ENCODE data around the gene PTPRM.
A peak's percentile ranks its signal among the peaks of the same experiment; 100 is the strongest.

PTPRM gene

GRCh38 chr18:7630731-7631442, 63.8 kb downstream of the PTPRM start:
- DNase-seq: no peak

DNA sequence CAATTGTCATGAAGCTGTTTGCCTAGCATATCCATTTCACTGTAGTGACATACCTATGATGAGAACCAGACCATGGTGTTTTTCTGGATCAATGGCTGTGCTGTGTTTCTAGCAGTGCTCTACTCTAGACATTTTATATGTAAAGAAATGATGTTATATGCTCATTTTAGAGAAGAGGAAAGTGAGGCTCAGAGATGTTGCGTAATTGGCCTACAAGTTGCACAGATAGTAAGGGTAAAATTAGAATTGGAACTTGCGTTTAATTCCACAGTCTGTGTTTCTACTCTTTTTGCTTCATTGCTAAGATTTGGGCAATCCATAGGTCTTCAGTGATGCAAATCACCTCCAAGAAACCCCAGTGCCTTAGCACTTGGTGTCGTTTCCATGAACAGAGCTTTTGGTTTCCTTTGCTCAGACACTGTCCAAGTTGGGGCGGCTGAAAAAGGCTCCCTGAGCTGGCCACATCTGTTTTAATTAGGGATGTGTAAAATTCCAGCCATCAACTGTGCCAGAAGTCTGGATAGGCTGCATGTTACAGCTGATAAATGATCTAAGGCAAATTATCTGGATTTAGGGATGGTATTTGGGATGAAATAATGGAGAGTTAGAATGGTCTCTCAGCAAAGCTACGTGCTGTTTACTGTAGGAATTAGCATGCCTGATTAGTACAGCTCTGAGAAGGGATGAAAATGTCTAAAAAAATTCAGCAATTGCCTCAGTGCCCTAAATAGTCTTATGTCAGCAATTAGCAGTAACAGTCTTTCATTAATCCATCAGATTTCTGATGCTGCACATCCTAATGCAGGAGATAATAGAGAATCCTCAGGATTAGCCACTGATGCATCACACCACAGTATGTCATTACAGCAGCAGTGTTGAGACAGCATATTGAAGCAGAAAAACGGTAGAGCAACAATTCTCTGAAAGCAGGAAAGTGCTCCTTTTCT, 65.3 kb downstream of the PTPRM start:
- DNase-seq: no peak

DNA sequence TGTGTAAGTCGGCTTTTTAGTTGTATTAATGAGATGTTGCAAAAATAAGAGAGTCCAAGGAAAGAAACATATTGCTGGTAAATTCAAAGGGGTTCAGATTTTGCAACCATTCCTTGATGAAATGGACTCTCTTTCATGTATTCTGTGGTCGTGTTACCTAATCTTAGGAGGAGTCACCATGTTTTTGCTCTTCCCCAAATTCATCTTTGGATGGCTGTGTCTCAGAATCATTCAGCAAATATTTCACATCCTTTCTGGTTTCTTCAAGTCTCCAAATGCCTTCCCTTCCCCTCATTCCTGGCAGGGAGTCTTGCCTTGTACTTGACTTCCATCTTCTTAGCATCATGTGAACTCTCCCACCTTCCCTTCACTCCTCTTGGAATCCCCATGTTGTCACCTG, 66.1 kb downstream of the PTPRM start:
- DNase-seq: no peak

- DNase-seq: no peak
These were observed 68.8 kb downstream of the PTPRM start for GRCh38 chr18:7635948-7636347.

GRCh38 chr18:7637269-7637668, 70.2 kb downstream of the PTPRM start:
- DNase-seq: peak; percentile 53

- no peak for DNase-seq
These were observed 71.2 kb downstream of the PTPRM start for GRCh38 chr18:7638321-7638720.

DNA sequence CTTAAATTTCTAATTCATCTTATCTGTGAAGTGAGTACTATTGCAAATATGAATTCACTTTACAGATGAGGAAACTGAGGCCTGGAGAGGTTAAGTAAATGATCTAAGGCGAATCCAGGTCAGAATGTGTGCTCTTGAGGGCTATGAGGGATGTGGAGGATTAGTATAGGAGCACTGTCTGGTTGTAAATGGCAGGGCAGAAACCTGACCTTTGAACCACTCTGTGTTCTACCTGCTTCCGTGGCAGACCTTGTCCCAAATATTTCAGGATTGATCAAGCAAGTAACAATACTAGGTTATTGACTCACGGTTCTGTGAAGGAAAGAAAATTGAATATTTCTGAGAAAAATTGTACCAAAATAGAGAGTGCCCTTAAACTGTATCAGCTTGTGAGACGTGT, 74.7 kb downstream of the PTPRM start:
- no peak for DNase-seq

GRCh38 chr18:7642331-7642890, 75.3 kb downstream of the PTPRM start:
- no peak for DNase-seq

DNA sequence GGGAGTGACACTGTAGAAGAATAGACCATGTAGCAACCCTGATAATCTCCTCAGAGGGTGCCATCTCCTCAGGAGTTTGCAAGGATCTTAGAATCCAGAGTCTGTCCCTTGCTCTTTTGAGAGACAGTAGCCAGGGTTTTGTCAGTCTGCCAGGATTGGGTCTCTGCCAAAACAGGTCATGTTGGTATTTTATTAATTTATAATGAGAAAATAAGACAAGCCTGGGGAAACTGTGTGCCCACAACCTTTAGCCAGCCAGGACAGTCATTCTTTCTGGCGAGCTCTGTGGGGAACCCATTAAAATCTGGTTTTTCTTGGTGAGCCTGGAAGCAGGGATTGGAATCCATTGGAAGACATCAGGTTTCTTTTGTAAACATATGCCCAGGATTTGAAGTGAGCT, 78.6 kb downstream of the PTPRM start:
- no peak for DNase-seq

DNA sequence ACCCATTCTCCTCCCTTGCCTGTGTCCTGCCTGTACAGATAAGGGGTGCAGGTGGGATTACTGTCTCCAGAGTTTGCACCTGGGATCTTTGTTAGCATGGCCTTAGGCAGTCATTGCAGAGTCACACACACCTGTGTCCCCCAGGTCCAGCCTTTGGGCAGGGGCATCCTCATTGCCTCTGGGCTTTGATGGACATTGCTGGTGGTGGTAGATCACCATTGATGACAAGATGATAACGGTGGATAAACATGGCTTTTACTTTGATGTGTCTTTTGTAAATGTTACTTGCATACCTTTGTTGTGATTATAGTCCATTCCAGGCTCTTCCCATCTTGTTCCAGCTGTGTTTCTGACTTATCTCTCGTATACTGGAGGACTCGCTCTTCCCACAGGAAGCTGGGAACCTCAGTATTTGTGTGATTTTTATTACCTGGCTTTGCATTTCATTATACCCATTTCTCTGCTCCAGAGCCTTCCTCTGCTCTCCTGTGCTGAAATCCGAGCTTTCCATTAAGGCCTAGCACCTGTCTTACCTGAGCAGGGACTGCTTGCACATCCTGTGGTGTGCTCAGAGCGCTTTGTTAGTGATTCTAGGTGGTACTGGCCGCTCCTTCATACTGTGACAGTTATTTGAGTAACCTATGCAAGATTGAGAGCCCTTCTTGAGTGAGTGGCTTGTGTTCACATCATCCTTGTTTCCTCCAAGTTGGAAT, 79.2 kb downstream of the PTPRM start:
- no peak for DNase-seq

DNA sequence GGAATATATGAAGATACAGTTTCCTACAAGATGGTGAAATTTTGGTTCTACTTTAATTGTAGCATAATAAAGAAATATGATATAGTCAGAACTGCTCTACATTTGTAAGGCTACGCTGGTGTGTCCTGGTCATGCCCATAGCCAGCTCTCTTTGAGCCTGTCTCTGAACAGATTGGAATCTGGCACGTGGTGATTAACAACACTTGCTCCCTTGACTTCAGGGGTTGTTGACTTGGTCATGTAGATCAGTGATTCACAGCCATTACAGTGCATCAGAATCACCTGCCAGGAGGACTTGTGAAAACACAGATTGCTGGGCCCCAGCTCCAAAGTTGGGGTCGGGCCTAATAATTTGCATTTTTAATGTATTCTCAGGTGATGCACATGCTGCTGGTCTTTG, 80.4 kb downstream of the PTPRM start:
- no peak for DNase-seq

GRCh38 chr18:7657050-7657449, 89.9 kb downstream of the PTPRM start:
- DNase-seq: no peak

DNA sequence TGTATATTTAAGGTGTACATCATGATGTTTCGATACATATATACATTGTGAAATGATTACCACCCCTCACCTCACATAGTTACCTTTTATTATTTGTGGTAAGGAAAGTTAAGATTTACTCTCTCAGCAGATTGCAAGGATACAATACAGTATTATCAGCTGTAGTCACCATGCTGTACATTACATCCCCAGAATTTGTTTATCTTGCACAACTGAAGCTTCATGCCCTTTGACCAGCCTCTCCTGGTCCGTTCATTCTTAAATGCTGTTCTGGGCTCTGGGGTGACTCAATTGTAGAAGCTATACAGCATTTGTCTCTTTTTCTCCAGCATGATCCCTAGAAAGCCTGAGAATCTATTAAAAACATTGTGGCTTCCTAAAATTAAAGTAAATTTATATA, 90.8 kb downstream of the PTPRM start:
- no peak for DNase-seq

DNA sequence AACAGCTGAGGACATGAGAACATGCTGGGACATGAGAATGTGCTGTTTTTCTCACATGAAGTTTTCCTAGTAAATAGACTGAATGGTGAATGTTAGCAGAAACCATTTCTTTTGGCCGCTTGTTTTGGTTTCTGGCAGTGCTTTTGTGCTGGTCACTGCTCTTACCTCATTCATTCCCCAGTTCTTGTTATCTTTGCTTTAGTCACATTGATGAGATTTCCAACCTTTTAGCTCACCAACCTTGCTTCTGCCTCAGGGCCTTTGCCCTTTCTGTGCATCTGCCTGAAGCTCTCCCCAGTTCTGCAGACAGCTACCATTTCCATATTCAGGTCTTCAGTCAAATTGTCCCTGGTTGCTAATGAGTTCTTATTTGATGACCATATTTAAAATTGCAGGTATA, 91.6 kb downstream of the PTPRM start:
- DNase-seq: peak; percentile 4

GRCh38 chr18:7661207-7661606, 94.1 kb downstream of the PTPRM start:
- DNase-seq: no peak

GRCh38 chr18:7662866-7663265, 95.8 kb downstream of the PTPRM start:
- DNase-seq: no peak

GRCh38 chr18:7663366-7664312, 96.5 kb downstream of the PTPRM start:
- DNase-seq: no peak

DNA sequence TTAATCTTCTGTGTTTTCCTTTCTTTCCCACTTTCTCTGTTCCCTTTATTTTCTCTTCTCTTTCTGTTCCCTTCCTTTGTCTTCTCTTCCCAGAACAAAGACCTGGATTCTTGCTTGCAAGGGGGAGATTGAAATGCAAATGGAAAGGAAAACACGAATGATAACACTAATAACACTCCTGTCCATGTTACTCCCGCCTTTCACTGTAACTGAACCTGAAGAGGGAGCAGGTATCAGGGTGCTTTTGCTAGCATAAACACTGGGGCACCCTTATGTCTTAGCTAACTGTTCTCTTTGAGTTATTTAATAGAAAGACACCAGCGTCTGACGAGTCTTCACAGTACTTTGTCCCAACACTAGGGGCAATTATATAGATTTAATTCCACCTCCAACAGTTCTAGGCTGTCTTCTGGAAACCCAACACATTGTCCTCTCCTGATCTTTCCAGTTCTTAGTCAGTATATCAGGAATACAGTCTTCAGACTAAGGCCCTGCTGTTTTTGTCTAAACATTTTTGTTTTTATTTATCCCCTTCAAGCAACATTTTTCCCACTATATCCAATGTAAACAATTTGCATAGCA, 99.2 kb downstream of the PTPRM start:
- no peak for DNase-seq

DNA sequence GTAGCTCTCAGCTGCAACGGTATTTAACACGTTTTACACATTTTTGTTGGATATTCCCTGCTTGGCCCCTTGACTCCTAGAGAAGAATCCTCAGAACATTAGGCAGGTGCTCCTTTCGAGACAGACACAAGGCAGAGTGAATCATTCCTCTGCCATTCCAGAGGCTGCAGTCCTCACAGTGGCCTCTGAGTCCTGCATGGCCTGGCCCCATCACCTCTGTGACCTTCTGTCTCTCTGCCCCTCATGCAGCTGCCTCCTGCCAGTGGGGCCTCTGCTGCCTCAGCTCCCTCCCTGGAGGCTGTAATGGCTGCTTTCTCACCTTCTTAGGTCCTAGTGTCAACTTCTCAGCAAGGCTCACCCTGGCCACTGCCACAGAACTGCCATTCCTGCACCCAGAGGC, 101.3 kb downstream of the PTPRM start:
- DNase-seq: no peak

- DNase-seq: no peak
These were observed 102.2 kb downstream of the PTPRM start for GRCh38 chr18:7669361-7669760.

- DNase-seq: no peak
These were observed 104.0 kb downstream of the PTPRM start for GRCh38 chr18:7671105-7671504.

Measured in NCI-H226 (cell line).